Hepatocyte (in vitro differentiated cells): ENCODE data around the gene SPX. TPM values are rescaled to one million over a fixed set of nuclear protein-coding genes. Genes with fewer than 3 reads are reported as not detected.

Experiments used
- DNase-seq: peaks from one replicate; pipeline ENCODE4 v3.0.0-alpha.2; 2016; ENCODE audit warnings: low spot score
- H2AFZ ChIP-seq: fragments of 200-600 bp; sonication (generic); 2 replicates; pipeline ENCODE4 v1.6.0; 2016; ENCODE audit warnings: antibody characterized with exemption, mild to moderate bottlenecking
- H3K27ac ChIP-seq: fragments of 200-600 bp; sonication (generic); 2 replicates; pipeline ENCODE4 v1.5.1; 2016; ENCODE audit warnings: mild to moderate bottlenecking
- H3K27me3 ChIP-seq: fragments of 200-600 bp; sonication (generic); 2 replicates; pipeline ENCODE4 v1.6.1; 2016
- H3K36me3 ChIP-seq: fragments of 200-600 bp; sonication (generic); replicated peaks from 2 replicates; pipeline ENCODE4 v1.5.1; 2016; ENCODE audit warnings: low read depth; ENCODE audit not compliant: insufficient read depth
- H3K4me1 ChIP-seq: fragments of 200-600 bp; sonication (generic); 2 replicates; pipeline ENCODE4 v1.5.1; 2016; ENCODE audit warnings: mild to moderate bottlenecking, moderate library complexity; ENCODE audit not compliant: insufficient read depth
- H3K4me2 ChIP-seq: fragments of 200-600 bp; sonication (generic); 2 replicates; pipeline ENCODE4 v1.6.0; 2016
- H3K4me3 ChIP-seq: fragments of 200-600 bp; sonication (generic); 2 replicates; pipeline ENCODE4 v1.5.1; 2016; ENCODE audit warnings: mild to moderate bottlenecking
- H3K79me2 ChIP-seq: fragments of 200-600 bp; sonication (generic); 2 replicates; pipeline ENCODE4 v1.6.0; 2017; ENCODE audit warnings: mild to moderate bottlenecking
- H3K9me2 ChIP-seq: fragments of 200-600 bp; sonication (generic); replicated peaks from 2 replicates; pipeline ENCODE4 v1.6.0; 2017; ENCODE audit warnings: mild to moderate bottlenecking; ENCODE audit not compliant: insufficient read depth
- H3K9me3 ChIP-seq: fragments of 200-600 bp; sonication (generic); 2 replicates; pipeline ENCODE4 v1.5.1; 2016; ENCODE audit warnings: low read depth, mild to moderate bottlenecking
- H4K20me1 ChIP-seq: fragments of 200-600 bp; sonication (generic); 2 replicates; pipeline ENCODE4 v1.6.0; 2016; ENCODE audit warnings: mild to moderate bottlenecking; ENCODE audit not compliant: insufficient read depth, poor library complexity, severe bottlenecking
- EZH2 ChIP-seq: fragments of 200-600 bp; sonication (generic); IDR thresholded peaks from 2 replicates; pipeline ENCODE4 v1.6.1; 2016; ENCODE audit warnings: antibody characterized with exemption, mild to moderate bottlenecking, borderline replicate concordance
- EZH2phosphoT487 ChIP-seq: fragments of 200-600 bp; sonication (generic); IDR thresholded peaks from one replicate; pipeline ENCODE4 v1.6.1; 2018; ENCODE audit warnings: antibody characterized with exemption, mild to moderate bottlenecking, low read depth, moderate library complexity; ENCODE audit not compliant: unreplicated experiment, severe bottlenecking
- WGBS: methylation state at CpG from one replicate; pipeline ENCODE4 v1.1.6; 2016; ENCODE audit warnings: low lambda C conversion rate; ENCODE audit errors: missing lambda C conversion rate; 5-methylcytosine and 5-hydroxymethylcytosine counted together
- polyA plus RNA-seq: library from polyadenylated mRNA; unstranded; fragments of >200 nt; fragmentation: Nextera tagmentation; extraction: Ambion mirVana; gene quantifications from 2 replicates; pipeline ENCODE4 v1.2.1, GENCODE V29; 2016
- total RNA-seq: library from RNA; depleted of rRNA; stranded (reverse); fragments of >200 nt; gene quantifications from 2 replicates; pipeline ENCODE4 v1.2.3, GENCODE V29; 2014
- TF ChIP-seq, protein P1 (sequence below): fragments of 200-600 bp; sonication (generic); IDR thresholded peaks from 2 replicates; pipeline ENCODE4 v1.5.1; 2016; ENCODE audit warnings: antibody characterized with exemption, mild to moderate bottlenecking; ENCODE audit not compliant: poor library complexity

The SPX gene
- total and polyA plus RNA-seq, 2 experiments from 2014 or later: 0.39 to 0.63 TPM

DNA sequence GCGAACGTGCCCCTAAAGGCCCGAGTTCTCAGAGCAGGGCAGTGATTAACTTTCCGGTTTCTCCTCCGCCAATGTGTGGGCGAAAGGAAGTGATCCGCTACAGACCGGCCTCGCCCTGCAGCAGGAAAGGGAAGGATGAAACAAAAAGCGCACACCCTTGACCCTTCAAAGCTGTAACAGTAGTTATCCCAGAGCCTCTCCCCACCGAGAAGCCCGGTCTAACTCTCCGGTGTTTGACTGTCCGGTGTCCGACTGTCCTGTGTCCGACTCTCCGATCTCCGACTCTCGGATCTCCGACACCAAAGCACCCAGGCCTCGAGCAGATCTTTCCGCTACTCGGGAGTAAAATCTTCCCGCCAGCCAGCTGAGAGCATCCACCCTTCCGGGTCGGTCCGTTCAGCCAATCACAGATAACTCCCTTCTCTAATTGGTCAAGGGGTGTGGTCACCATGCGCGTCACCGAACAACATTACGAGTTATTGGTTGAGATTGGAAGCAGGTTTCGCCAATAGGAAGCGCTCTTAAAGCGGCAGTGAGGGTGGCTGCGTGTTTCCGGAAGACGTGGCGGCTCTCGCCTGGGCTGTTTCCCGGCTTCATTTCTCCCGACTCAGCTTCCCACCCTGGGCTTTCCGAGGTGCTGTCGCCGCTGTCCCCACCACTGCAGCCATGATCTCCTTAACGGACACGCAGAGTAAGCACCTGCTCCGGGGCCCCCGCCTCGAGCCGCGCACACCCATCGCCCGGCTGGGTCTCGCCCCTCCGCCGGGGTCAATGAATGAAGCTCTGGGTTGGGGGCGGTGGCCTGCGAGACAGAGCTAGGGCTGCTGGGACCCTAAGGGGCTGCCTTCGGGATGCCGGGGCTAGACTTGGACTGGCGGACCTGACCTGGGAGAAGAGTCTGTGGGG lies 24.6 kb upstream of the SPX start, which contains the start of the genes GOLT1B and RECQL:
Gene GOLT1B, plus strand, starts transcription at position 532 of the 906 bp plus-strand sequence. Its CDS starts 135 bp downstream, at position 667.
Gene RECQL, minus strand, starts transcription at position 378 of the 906 bp plus-strand sequence. CDS start 2,065 bp downstream, outside the sequence.
- Histone ChIP-seq H3K79me2 (peaks cover 64% of the 10 kb centered on the region), H3K36me3 (no peaks in the 10 kb centered on the region), H3K27me3 (no peaks in the 10 kb centered on the region), H3K9me2 (no peaks in the 10 kb centered on the region), H3K4me2 (peak within 1 kb of the TSS; percentile 85), H3K4me3 (peak within 1 kb of the TSS; percentile 61), H4K20me1 (peaks cover 13% of the 10 kb centered on the region), H3K9me3 (no peaks in the 10 kb centered on the region), H3K4me1 (peaks cover 15% of the 10 kb centered on the region), H2AFZ (peak within 1 kb of the TSS; percentile 80), H3K27ac (peak within 1 kb of the TSS; percentile 89)
- DNase-seq: peak; percentile 96
- WGBS: under 1% methylated on average over 54 of the region's 61 CpGs
- TF ChIP-seq EZH2 (no peak), EZH2phosphoT487 (no peak)
- TF ChIP-seq, protein P1, sequence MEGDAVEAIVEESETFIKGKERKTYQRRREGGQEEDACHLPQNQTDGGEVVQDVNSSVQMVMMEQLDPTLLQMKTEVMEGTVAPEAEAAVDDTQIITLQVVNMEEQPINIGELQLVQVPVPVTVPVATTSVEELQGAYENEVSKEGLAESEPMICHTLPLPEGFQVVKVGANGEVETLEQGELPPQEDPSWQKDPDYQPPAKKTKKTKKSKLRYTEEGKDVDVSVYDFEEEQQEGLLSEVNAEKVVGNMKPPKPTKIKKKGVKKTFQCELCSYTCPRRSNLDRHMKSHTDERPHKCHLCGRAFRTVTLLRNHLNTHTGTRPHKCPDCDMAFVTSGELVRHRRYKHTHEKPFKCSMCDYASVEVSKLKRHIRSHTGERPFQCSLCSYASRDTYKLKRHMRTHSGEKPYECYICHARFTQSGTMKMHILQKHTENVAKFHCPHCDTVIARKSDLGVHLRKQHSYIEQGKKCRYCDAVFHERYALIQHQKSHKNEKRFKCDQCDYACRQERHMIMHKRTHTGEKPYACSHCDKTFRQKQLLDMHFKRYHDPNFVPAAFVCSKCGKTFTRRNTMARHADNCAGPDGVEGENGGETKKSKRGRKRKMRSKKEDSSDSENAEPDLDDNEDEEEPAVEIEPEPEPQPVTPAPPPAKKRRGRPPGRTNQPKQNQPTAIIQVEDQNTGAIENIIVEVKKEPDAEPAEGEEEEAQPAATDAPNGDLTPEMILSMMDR: no peak

DNA sequence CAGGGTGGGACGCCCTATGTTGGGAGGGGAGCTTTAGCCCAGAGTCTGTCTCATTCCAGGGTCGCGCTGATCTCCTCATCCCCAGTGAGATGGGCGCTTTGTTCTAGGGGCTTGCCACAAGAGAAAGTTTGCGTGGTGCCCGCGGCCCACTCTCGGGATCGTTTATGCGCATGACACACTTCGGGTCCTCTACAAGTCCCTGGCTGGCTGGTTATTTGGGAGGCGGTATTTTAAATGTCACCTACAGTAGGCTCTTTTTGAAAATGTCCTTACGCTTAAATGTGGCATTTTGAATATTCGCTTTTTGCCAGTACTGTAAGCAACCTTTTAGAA lies 24.0 kb upstream of the SPX start:
- H3K9me3 ChIP-seq: no peaks in the 10 kb centered on the region
- no peaks in the 10 kb centered on the region for H3K9me2 ChIP-seq
- H3K4me2 ChIP-seq: peak overlapping the region; percentile 83
- H3K27me3 ChIP-seq: no peaks in the 10 kb centered on the region
- H2AFZ ChIP-seq: peak overlapping the region; percentile 54
- 2% methylated on average over 14 of the region's 14 CpGs for WGBS
- H4K20me1 ChIP-seq: peaks cover 13% of the 10 kb centered on the region
- peak; percentile 45 for DNase-seq
- H3K27ac ChIP-seq: peak overlapping the region; percentile 89
- peaks cover 70% of the 10 kb centered on the region for H3K79me2 ChIP-seq
- TF ChIP-seq, protein P1: no peak
- no peak for TF ChIP-seq EZH2phosphoT487
- no peak for TF ChIP-seq EZH2
- H3K4me3 ChIP-seq: peak overlapping the region; percentile 61
- H3K4me1 ChIP-seq: peaks cover 15% of the 10 kb centered on the region
- H3K36me3 ChIP-seq: no peaks in the 10 kb centered on the region

DNA sequence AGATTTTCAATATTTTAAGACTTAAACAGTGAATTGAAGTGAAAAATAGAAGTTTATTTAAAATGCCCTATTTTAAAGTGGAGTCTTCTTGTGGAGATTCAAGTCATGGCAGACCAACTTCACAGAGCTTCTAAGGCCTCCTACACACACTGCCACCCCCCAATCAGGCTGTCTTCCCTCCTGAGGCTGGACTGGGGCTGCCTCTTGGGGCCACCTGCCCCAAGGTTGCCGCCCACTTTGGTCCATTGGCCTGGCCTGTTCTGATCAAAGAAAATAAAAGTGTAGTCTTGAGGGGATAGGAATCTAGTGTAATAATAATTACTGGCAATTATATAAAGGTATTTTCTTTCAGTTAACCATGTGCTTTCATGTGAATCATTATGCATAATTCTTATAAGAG lies 23.2 kb upstream of the SPX start:
- Histone ChIP-seq H2AFZ (no peak overlapping the region), H3K9me2 (no peaks in the 10 kb centered on the region), H3K79me2 (peaks cover 76% of the 10 kb centered on the region), H3K9me3 (no peaks in the 10 kb centered on the region), H3K4me2 (peak overlapping the region; percentile 83), H3K36me3 (no peaks in the 10 kb centered on the region), H3K4me1 (peaks cover 15% of the 10 kb centered on the region), H4K20me1 (peaks cover 13% of the 10 kb centered on the region), H3K27ac (no peak overlapping the region), H3K4me3 (peak overlapping the region; percentile 61), H3K27me3 (no peaks in the 10 kb centered on the region)
- DNase-seq: no peak
- TF ChIP-seq, protein P1: no peak
- TF ChIP-seq EZH2: no peak
- no peak for TF ChIP-seq EZH2phosphoT487
- 83% methylated on average over 1 of the region's 1 CpG for WGBS
